Left ventricle myocardium inferior (tissue), 1 donor: ENCODE measurements around the gene CST4. TPM values are rescaled to one million over a fixed set of nuclear protein-coding genes. Genes with fewer than 3 reads are reported as not detected.
"Not testable (repeated sequence)": the region's sequence is repeated elsewhere in the genome, so short reads cannot be mapped to it uniquely, and the experiment has no call there.

ENCODE experiments used
- DNase-seq: peaks from one replicate; pipeline ENCODE4 v3.0.0-alpha.2; 2020
- H3K27ac ChIP-seq: fragments of 200-600 bp; replicated peaks from 2 replicates; pipeline ENCODE4 v1.8.0; 2021
- H3K27me3 ChIP-seq: fragments of 200-600 bp; 2 replicates; pipeline ENCODE4 v1.8.0; 2021; ENCODE audit warnings: low read depth
- H3K36me3 ChIP-seq: fragments of 200-600 bp; 2 replicates; pipeline ENCODE4 v1.8.0; 2021
- H3K4me1 ChIP-seq: fragments of 200-600 bp; 2 replicates; pipeline ENCODE4 v1.8.0; 2021
- H3K4me3 ChIP-seq: fragments of 200-600 bp; 2 replicates; pipeline ENCODE4 v1.8.0; 2021; ENCODE audit warnings: mild to moderate bottlenecking, moderate library complexity
- H3K9me3 ChIP-seq: fragments of 200-600 bp; replicated peaks from 2 replicates; pipeline ENCODE4 v1.8.0; 2021
- CTCF ChIP-seq: fragments of 200-600 bp; IDR thresholded peaks from 2 replicates; pipeline ENCODE4 v1.8.0; 2021; ENCODE audit warnings: antibody characterized with exemption, mild to moderate bottlenecking, borderline replicate concordance
- intact Hi-C: fragments of 100-400 bp; cut with micrococcal nuclease; formaldehyde crosslinking; loops from one replicate; pipeline ENCODE4 v1.11.0; 2022
- total RNA-seq: library from RNA; stranded (reverse); fragmentation: NEBNext Ultra II Directional; extraction: Animal tissue kit (Norgen Biotek cat#: 25700); gene quantifications from one replicate; pipeline ENCODE4 v1.2.1, GENCODE V29; 2021
- donor health status: DM: no; HTN: yes; CAD: no; lungs with severe emphysema.

Gene CST4
- total RNA-seq, 1 donor from 2014 or later, result not detected

- H3K36me3 ChIP-seq, result no peaks in the 10 kb centered on the region
- no peak for DNase-seq
- peaks cover 9% of the 10 kb centered on the region for H3K27me3 ChIP-seq
- intact Hi-C loops, result no loop called here
- H3K27ac ChIP-seq, result peak overlapping the region; percentile 58
- H3K4me1 ChIP-seq, result peaks cover 17% of the 10 kb centered on the region
- no peaks in the 10 kb centered on the region for H3K9me3 ChIP-seq
- no peak overlapping the region for H3K4me3 ChIP-seq
- TF ChIP-seq CTCF, result no peak
Observed at GRCh38 chr20:23667666-23668065, 21.2 kb downstream of the CST4 start.

- TF ChIP-seq CTCF, result no peak
- H3K27me3 ChIP-seq, result peaks cover 9% of the 10 kb centered on the region
- DNase-seq, result peak; percentile 52
- peaks cover 17% of the 10 kb centered on the region for H3K4me1 ChIP-seq
- H3K27ac ChIP-seq, result peak overlapping the region; percentile 58
- no peak overlapping the region for H3K4me3 ChIP-seq
- no peaks in the 10 kb centered on the region for H3K36me3 ChIP-seq
- no peaks in the 10 kb centered on the region for H3K9me3 ChIP-seq
- intact Hi-C loops, result no loop called here
Observed at GRCh38 chr20:23666698-23667097, 22.1 kb downstream of the CST4 start.

GRCh38 chr20:23666189-23666588, 22.6 kb downstream of the CST4 start:
- no peak for TF ChIP-seq CTCF

GRCh38 chr20:23664954-23665353, 23.9 kb downstream of the CST4 start:
- no peaks in the 10 kb centered on the region for H3K36me3 ChIP-seq
- H3K27me3 ChIP-seq, result peaks cover 9% of the 10 kb centered on the region
- DNase-seq, result no peak
- H3K4me1 ChIP-seq, result peaks cover 28% of the 10 kb centered on the region
- no peaks in the 10 kb centered on the region for H3K9me3 ChIP-seq
- intact Hi-C loops, result no loop called here
- no peak overlapping the region for H3K4me3 ChIP-seq
- no peak for TF ChIP-seq CTCF
- no peak overlapping the region for H3K27ac ChIP-seq

More at GRCh38 chr20:23666189-23666588, 22.6 kb downstream of the CST4 start:
- Histone ChIP-seq H3K4me1 (peaks cover 17% of the 10 kb centered on the region), H3K27ac (peak overlapping the region; percentile 58), H3K36me3 (no peaks in the 10 kb centered on the region), H3K27me3 (peaks cover 9% of the 10 kb centered on the region), H3K4me3 (no peak overlapping the region), H3K9me3 (no peaks in the 10 kb centered on the region)
- DNase-seq, result no peak
- intact Hi-C loops, result no loop called here

GRCh38 chr20:23664046-23664445, 24.8 kb downstream of the CST4 start:
- H3K27me3 ChIP-seq, intact Hi-C loops, H3K36me3 ChIP-seq, H3K27ac ChIP-seq, H3K4me3 ChIP-seq, DNase-seq, H3K9me3 ChIP-seq: not testable (repeated sequence)
- H3K4me1 ChIP-seq, result peaks cover 30% of the 10 kb centered on the region

- no peak overlapping the region for H3K4me3 ChIP-seq
- intact Hi-C loops, result no loop called here
Observed at GRCh38 chr20:23663180-23663579, 25.7 kb downstream of the CST4 start.

More at GRCh38 chr20:23663180-23663579, 25.7 kb downstream of the CST4 start:
- H3K36me3 ChIP-seq, result no peaks in the 10 kb centered on the region
- H3K27ac ChIP-seq, result no peak overlapping the region
- no peak for DNase-seq
- TF ChIP-seq CTCF, result no peak
- no peaks in the 10 kb centered on the region for H3K9me3 ChIP-seq
- peaks cover 25% of the 10 kb centered on the region for H3K4me1 ChIP-seq
- peaks cover 5% of the 10 kb centered on the region for H3K27me3 ChIP-seq
